T-helper 2 cell treated with Interferon-gamma antibody and Interleukin-4, amounts not matched to agents 5 μg/mL and 100 μg/mL, for 36 hours (primary cell): Measurements from ENCODE around the gene PLSCR3.

Experiments used
- DNase-seq: peaks from one replicate; pipeline ENCODE4 v3.0.0; 2021; ENCODE audit warnings: low spot score
- H3K27ac Mint-ChIP-seq: one replicate; pipeline ENCODE4 v1.8.0; 2021; ENCODE audit warnings: mild to moderate bottlenecking, mixed read lengths
- H3K27me3 Mint-ChIP-seq: one replicate; pipeline ENCODE4 v1.8.0; 2021; ENCODE audit warnings: low read depth, mixed read lengths
- H3K36me3 Mint-ChIP-seq: one replicate; pipeline ENCODE4 v1.8.0; 2021; ENCODE audit warnings: low read depth, mixed read lengths
- H3K4me1 Mint-ChIP-seq: one replicate; pipeline ENCODE4 v1.8.0; 2021; ENCODE audit warnings: low read depth, mixed read lengths
- H3K4me3 Mint-ChIP-seq: one replicate; pipeline ENCODE4 v1.8.0; 2022; ENCODE audit warnings: mild to moderate bottlenecking, moderate library complexity, mixed read lengths
- H3K9me3 Mint-ChIP-seq: one replicate; pipeline ENCODE4 v1.8.0; 2021; ENCODE audit warnings: mixed read lengths

The PLSCR3 gene

GRCh38 chr17:7406235-7406825 lies 12.0 kb upstream of the PLSCR3 start:
- H3K27me3 Mint-ChIP-seq: peaks cover 27% of the 10 kb centered on the region
- peaks cover 10% of the 10 kb centered on the region for H3K4me1 Mint-ChIP-seq
- H3K36me3 Mint-ChIP-seq: peaks cover 4% of the 10 kb centered on the region
- peak overlapping the region; percentile 68 for H3K4me3 Mint-ChIP-seq
- H3K9me3 Mint-ChIP-seq: no peaks in the 10 kb centered on the region
- DNase-seq: no peak
- H3K27ac Mint-ChIP-seq: peak overlapping the region; percentile 49

GRCh38 chr17:7405350-7406234 lies 11.3 kb upstream of the PLSCR3 start:
- no peak for DNase-seq
- H3K36me3 Mint-ChIP-seq: peaks cover 4% of the 10 kb centered on the region

GRCh38 chr17:7404737-7405349 lies 10.5 kb upstream of the PLSCR3 start:
- H3K4me1 Mint-ChIP-seq: peaks cover 10% of the 10 kb centered on the region
- peak overlapping the region; percentile 97 for H3K4me3 Mint-ChIP-seq
- peaks cover 4% of the 10 kb centered on the region for H3K36me3 Mint-ChIP-seq
- no peak for DNase-seq
- H3K9me3 Mint-ChIP-seq: no peaks in the 10 kb centered on the region
- H3K27ac Mint-ChIP-seq: peak overlapping the region; percentile 88
- peaks cover 27% of the 10 kb centered on the region for H3K27me3 Mint-ChIP-seq

More at GRCh38 chr17:7405350-7406234, 11.3 kb upstream of the PLSCR3 start:
- peak overlapping the region; percentile 49 for H3K27ac Mint-ChIP-seq
- H3K9me3 Mint-ChIP-seq: no peaks in the 10 kb centered on the region
- peaks cover 10% of the 10 kb centered on the region for H3K4me1 Mint-ChIP-seq
- peak overlapping the region; percentile 81 for H3K4me3 Mint-ChIP-seq
- H3K27me3 Mint-ChIP-seq: peaks cover 27% of the 10 kb centered on the region

- peak; percentile 96 for DNase-seq
- Mint-ChIP-seq H3K36me3 (peaks cover 4% of the 10 kb centered on the region), H3K9me3 (no peaks in the 10 kb centered on the region), H3K27ac (peak within 1 kb of the TSS; percentile 88), H3K4me1 (peaks cover 10% of the 10 kb centered on the region), H3K27me3 (peaks cover 22% of the 10 kb centered on the region), H3K4me3 (peak within 1 kb of the TSS; percentile 97)
These were observed 9.8 kb upstream of the PLSCR3 start, which contains the start of gene TMEM256 for GRCh38 chr17:7403977-7404736. TSS of gene TMEM256 (minus strand) at chr17:7404097. CDS start at chr17:7404084, 13 bp downstream.

- no peak for DNase-seq
- peaks cover 10% of the 10 kb centered on the region for H3K4me1 Mint-ChIP-seq
- H3K36me3 Mint-ChIP-seq: peaks cover 4% of the 10 kb centered on the region
- peaks cover 20% of the 10 kb centered on the region for H3K27me3 Mint-ChIP-seq
- H3K27ac Mint-ChIP-seq: peak overlapping the region; percentile 88
- H3K9me3 Mint-ChIP-seq: no peaks in the 10 kb centered on the region
- H3K4me3 Mint-ChIP-seq: peak overlapping the region; percentile 97
These were observed 9.3 kb upstream of the PLSCR3 start for GRCh38 chr17:7403727-7403976.

GRCh38 chr17:7403043-7403726 lies 8.9 kb upstream of the PLSCR3 start:
- Mint-ChIP-seq H3K9me3 (no peaks in the 10 kb centered on the region), H3K4me1 (peaks cover 10% of the 10 kb centered on the region), H3K27ac (peak overlapping the region; percentile 88), H3K36me3 (peaks cover 4% of the 10 kb centered on the region), H3K27me3 (peaks cover 20% of the 10 kb centered on the region), H3K4me3 (peak overlapping the region; percentile 97)
- DNase-seq: no peak

- no peak for DNase-seq
- H3K27me3 Mint-ChIP-seq: no peaks in the 10 kb centered on the region
- H3K9me3 Mint-ChIP-seq: no peaks in the 10 kb centered on the region
- no peak overlapping the region for H3K27ac Mint-ChIP-seq
- H3K4me1 Mint-ChIP-seq: peaks cover 13% of the 10 kb centered on the region
- no peak overlapping the region for H3K4me3 Mint-ChIP-seq
- peaks cover 4% of the 10 kb centered on the region for H3K36me3 Mint-ChIP-seq
These were observed 4.3 kb upstream of the PLSCR3 start for GRCh38 chr17:7398612-7399011.

GRCh38 chr17:7396147-7396546 lies 1.8 kb upstream of the PLSCR3 start:
- H3K9me3 Mint-ChIP-seq: no peaks in the 10 kb centered on the region
- H3K27ac Mint-ChIP-seq: peak overlapping the region; percentile 45
- H3K4me3 Mint-ChIP-seq: peak overlapping the region; percentile 42
- no peak for DNase-seq
- H3K36me3 Mint-ChIP-seq: peaks cover 19% of the 10 kb centered on the region
- peaks cover 20% of the 10 kb centered on the region for H3K4me1 Mint-ChIP-seq
- no peaks in the 10 kb centered on the region for H3K27me3 Mint-ChIP-seq

- H3K4me3 Mint-ChIP-seq: peak overlapping the region; percentile 97
- no peaks in the 10 kb centered on the region for H3K27me3 Mint-ChIP-seq
- H3K9me3 Mint-ChIP-seq: no peaks in the 10 kb centered on the region
- peaks cover 20% of the 10 kb centered on the region for H3K4me1 Mint-ChIP-seq
- peak overlapping the region; percentile 89 for H3K27ac Mint-ChIP-seq
- DNase-seq: peak; percentile 24
- H3K36me3 Mint-ChIP-seq: peaks cover 38% of the 10 kb centered on the region
These were observed 493 bp downstream of the PLSCR3 start for GRCh38 chr17:7393613-7394451.

- peak overlapping the region; percentile 97 for H3K4me3 Mint-ChIP-seq
- peaks cover 42% of the 10 kb centered on the region for H3K36me3 Mint-ChIP-seq
- H3K4me1 Mint-ChIP-seq: peaks cover 20% of the 10 kb centered on the region
- no peak for DNase-seq
- no peaks in the 10 kb centered on the region for H3K9me3 Mint-ChIP-seq
- H3K27ac Mint-ChIP-seq: peak overlapping the region; percentile 65
- no peaks in the 10 kb centered on the region for H3K27me3 Mint-ChIP-seq
These were observed 1.4 kb downstream of the PLSCR3 start for GRCh38 chr17:7392696-7393612.

GRCh38 chr17:7391307-7391706 lies 3.0 kb downstream of the PLSCR3 start:
- Mint-ChIP-seq H3K36me3 (peaks cover 49% of the 10 kb centered on the region), H3K27ac (no peak overlapping the region), H3K4me1 (peaks cover 20% of the 10 kb centered on the region), H3K9me3 (no peaks in the 10 kb centered on the region), H3K27me3 (no peaks in the 10 kb centered on the region), H3K4me3 (peak overlapping the region; percentile 13)
- no peak for DNase-seq
